HEK293T (cell line): ENCODE results near the gene CADM2.

Source experiments
- NFRKB ChIP-seq: fragments of 450-650 bp; IDR thresholded peaks from 2 replicates; pipeline ENCODE4 v1.6.1; 2016; ENCODE audit warnings: mild to moderate bottlenecking, moderate library complexity
- SP1 ChIP-seq: fragments of 450-650 bp; IDR thresholded peaks from 2 replicates; pipeline ENCODE4 v1.6.1; 2017
- TARDBP ChIP-seq: fragments of 450-650 bp; IDR thresholded peaks from 2 replicates; pipeline ENCODE4 v1.6.1; 2016

GRCh38 chr3:85800676-85801075 lies 841.9 kb downstream of the CADM2 start:
- TF ChIP-seq NFRKB: no peak
- TF ChIP-seq SP1: no peak
- TF ChIP-seq TARDBP: no peak
